ENCODE results near the gene ING4.
A peak's percentile ranks its signal among the peaks of the same experiment; 100 is the strongest.

ING4 gene

DNA sequence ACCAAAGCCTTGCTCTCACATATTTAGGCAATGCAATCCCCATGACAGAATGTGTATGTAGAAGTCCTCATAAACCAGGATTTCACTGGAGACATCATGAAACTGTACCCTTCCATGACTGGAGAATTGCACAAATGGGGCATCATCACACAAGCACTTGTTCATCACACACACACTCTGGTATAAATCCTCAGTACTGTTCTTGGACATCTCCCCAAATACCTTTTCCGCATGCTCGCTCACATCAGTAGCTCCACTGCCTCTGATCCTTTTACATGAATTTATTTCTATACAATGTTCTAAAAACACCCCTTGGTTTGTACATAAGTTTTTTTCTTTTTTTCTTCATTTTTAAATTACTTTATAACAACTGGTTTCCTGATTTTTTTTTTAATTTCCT lies 3.3 kb upstream of the ING4 start:
- TF ChIP-seq, protein P1, sequence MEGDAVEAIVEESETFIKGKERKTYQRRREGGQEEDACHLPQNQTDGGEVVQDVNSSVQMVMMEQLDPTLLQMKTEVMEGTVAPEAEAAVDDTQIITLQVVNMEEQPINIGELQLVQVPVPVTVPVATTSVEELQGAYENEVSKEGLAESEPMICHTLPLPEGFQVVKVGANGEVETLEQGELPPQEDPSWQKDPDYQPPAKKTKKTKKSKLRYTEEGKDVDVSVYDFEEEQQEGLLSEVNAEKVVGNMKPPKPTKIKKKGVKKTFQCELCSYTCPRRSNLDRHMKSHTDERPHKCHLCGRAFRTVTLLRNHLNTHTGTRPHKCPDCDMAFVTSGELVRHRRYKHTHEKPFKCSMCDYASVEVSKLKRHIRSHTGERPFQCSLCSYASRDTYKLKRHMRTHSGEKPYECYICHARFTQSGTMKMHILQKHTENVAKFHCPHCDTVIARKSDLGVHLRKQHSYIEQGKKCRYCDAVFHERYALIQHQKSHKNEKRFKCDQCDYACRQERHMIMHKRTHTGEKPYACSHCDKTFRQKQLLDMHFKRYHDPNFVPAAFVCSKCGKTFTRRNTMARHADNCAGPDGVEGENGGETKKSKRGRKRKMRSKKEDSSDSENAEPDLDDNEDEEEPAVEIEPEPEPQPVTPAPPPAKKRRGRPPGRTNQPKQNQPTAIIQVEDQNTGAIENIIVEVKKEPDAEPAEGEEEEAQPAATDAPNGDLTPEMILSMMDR (conservative IDR thresholded peaks at IDR 0.05; ENCODE audit: control insufficient read depth, insufficient read depth, low read depth, low read length): no peak
- no peak for DNase-seq (ENCODE audit: low read depth)

DNA sequence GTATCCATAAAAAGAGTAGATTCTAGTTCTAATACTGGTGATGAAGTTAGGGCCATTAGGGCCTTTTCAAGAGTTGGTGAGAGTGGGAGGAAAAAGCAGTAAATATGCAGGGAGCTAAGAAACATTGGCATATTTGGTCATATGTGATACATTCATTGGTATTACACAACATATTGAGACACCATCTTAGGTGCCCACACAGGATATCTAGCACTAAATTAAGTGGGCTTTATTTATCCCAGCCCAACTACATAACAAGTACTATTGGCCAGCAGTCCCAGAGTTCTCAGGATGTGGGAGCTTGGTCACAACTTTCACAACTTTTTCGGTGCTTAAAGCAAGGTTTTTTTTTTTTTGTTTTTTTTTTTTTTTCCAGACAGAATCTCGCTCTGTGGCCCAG lies 2.0 kb upstream of the ING4 start:
- H3K4me3 ChIP-seq (ENCODE audit: control insufficient read depth, low read depth, low read length): no peak overlapping the region
- peak; percentile 26 for DNase-seq (ENCODE audit: low read depth)
- TF ChIP-seq, protein P1 (conservative IDR thresholded peaks at IDR 0.05; ENCODE audit: control insufficient read depth, insufficient read depth, low read depth, low read length): no peak

More for the DNA sequence above, 3.3 kb upstream of the ING4 start:
- H3K4me3 ChIP-seq (ENCODE audit: control insufficient read depth, low read depth, low read length): no peak overlapping the region

DNA sequence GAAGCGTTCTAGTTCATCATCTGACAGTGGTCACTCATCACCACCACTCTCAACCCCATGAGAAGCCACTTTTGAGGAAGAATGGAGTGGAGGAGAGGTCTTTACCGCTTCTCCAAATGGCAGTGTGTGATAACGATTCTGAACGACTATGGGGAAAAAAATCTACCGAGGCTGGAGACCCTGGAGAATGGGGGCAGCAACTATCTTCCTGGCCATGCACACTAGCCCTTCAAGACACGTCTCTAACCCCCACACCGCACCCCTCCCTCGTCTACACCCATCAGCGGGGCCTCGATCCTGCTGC lies 365 bp downstream of the ING4 start:
- DNase-seq (ENCODE audit: low read depth): no peak
- TF ChIP-seq, protein P1 (conservative IDR thresholded peaks at IDR 0.05; ENCODE audit: control insufficient read depth, insufficient read depth, low read depth, low read length): no peak
- H3K4me3 ChIP-seq (ENCODE audit: control insufficient read depth, low read depth, low read length): peak overlapping the region; percentile 95

DNA sequence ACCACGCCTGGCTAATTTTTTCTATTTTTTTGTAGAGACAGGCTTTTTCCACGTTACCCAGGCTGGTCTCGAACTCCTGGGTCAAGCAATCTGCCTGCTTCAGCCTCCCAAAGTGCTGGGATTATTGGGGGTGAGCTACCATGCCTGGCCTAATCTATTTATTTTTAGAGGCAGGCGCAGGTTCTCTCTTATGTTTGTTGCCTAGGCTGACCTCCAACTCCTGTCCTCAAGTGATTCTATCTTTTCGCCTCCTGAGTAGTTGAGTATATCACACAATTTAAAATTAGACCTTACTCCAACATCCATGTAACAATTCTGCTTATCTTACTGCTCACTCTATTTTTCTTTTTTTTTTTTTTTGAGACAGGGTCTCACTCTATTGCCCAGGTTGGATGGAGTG lies 8.9 kb downstream of the ING4 start:
- TF ChIP-seq, protein P1 (conservative IDR thresholded peaks at IDR 0.05; ENCODE audit: control insufficient read depth, insufficient read depth, low read depth, low read length): no peak
- no peak overlapping the region for H3K4me3 ChIP-seq (ENCODE audit: control insufficient read depth, low read depth, low read length)
- DNase-seq (ENCODE audit: low read depth): no peak

DNA sequence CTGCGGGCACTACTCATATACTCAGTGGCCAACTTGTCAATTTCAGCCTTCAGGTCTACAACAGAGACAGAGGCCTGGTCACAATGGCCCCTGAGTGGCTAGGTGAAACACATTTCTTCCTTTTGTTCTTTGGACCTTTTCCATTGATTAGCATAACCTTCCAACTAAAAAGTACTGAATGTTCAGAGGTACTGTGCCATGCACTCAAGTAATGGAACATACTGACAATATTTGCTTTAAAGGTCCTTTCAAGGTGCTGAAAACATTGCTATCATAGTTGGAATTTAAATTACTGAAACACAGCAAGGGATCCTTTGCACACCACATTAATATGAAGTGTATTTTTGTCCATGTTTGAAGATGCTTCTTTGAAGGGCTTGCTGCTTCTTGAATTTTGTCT lies 9.6 kb downstream of the ING4 start:
- no peak for DNase-seq (ENCODE audit: low read depth)
- TF ChIP-seq, protein P1 (conservative IDR thresholded peaks at IDR 0.05; ENCODE audit: control insufficient read depth, insufficient read depth, low read depth, low read length): no peak
- H3K4me3 ChIP-seq (ENCODE audit: control insufficient read depth, low read depth, low read length): no peak overlapping the region

DNA sequence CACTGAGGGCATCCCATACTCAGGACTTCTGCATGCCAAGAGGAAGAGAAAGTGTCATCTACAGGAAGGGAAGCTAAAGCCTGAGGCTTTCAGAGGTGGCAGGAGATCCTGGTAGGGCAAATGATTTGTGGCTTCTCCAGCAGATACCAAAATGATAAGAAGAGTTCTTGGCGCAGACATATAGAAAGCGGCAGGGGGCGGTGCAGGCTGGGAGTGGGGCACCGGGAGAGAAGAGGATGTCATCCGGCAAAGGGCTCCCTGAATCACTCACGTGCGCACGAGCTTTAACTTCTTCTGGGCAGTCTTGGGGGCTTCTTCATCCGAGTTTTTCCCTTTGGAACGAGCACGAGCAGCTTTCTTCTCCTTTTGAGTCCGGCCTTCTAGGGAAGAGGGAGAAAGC lies 10.5 kb downstream of the ING4 start:
- no peak for DNase-seq (ENCODE audit: low read depth)
- TF ChIP-seq, protein P1 (conservative IDR thresholded peaks at IDR 0.05; ENCODE audit: control insufficient read depth, insufficient read depth, low read depth, low read length): no peak
- H3K4me3 ChIP-seq (ENCODE audit: control insufficient read depth, low read depth, low read length): no peak overlapping the region

DNA sequence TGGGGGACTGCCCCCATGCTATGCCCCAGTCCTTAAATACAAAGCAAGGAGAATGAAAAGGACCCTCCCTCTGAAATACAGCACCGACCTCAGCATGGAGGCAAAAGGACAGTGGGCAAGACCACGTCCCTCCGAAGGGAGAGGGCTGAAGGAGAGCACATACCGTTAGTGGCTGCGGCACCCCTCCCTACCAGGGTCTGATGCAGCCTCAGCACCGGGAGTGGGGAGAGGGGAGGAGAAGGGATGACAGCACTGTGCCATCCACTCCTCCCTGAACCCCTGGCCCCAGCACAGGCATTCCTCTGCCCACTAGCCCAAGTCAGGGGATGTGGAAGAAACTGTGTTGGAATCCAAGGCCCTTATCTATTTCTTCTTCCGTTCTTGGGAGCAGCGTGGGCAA lies 12.1 kb downstream of the ING4 start:
- no peak overlapping the region for H3K4me3 ChIP-seq (ENCODE audit: control insufficient read depth, low read depth, low read length)
- TF ChIP-seq, protein P1 (conservative IDR thresholded peaks at IDR 0.05; ENCODE audit: control insufficient read depth, insufficient read depth, low read depth, low read length): no peak
- DNase-seq (ENCODE audit: low read depth): no peak
